GM12878 (cell line): ENCODE data around the gene ACADVL. TPM values are rescaled to one million over a fixed set of nuclear protein-coding genes. Genes with fewer than 3 reads are reported as not detected.

Experiments
- BCL11A ChIP-seq: IDR thresholded peaks from 2 replicates; pipeline ENCODE4 v1.6.1; 2011; ENCODE audit warnings: low read depth, low read length
- BCL3 ChIP-seq: IDR thresholded peaks from 2 replicates; pipeline ENCODE4 v1.6.1; 2011; ENCODE audit warnings: borderline replicate concordance, low read depth, mild to moderate bottlenecking, moderate library complexity, low read length; ENCODE audit not compliant: insufficient read depth, poor library complexity, severe bottlenecking
- CBX3 ChIP-seq: fragments of 200-600 bp; sonication (generic); IDR thresholded peaks from 2 replicates; pipeline ENCODE4 v1.6.1; 2016; ENCODE audit warnings: low read depth, borderline replicate concordance
- CHD2 ChIP-seq: IDR thresholded peaks from 2 replicates; pipeline ENCODE4 v1.6.1; 2011; ENCODE audit warnings: low read depth, low read length, improper control_type of control experiment, borderline replicate concordance
- CREM ChIP-seq: IDR thresholded peaks from 2 replicates; pipeline ENCODE4 v1.6.1; 2014; ENCODE audit warnings: antibody characterized with exemption, low read depth
- CUX1 ChIP-seq: IDR thresholded peaks from 2 replicates; pipeline ENCODE4 v1.6.1; 2012; ENCODE audit warnings: improper control_type of control experiment, low read depth, low read length; ENCODE audit not compliant: insufficient replicate concordance
- DPF2 ChIP-seq: fragments of 450-650 bp; IDR thresholded peaks from 2 replicates; pipeline ENCODE4 v1.6.1; 2017; ENCODE audit warnings: mild to moderate bottlenecking
- FOXK2 ChIP-seq: fragments of 450-650 bp; IDR thresholded peaks from 2 replicates; pipeline ENCODE4 v1.6.1; 2017; ENCODE audit warnings: mild to moderate bottlenecking, moderate library complexity
- JUNB ChIP-seq: IDR thresholded peaks from 2 replicates; pipeline ENCODE4 v1.6.1; 2016; ENCODE audit warnings: antibody characterized with exemption, mild to moderate bottlenecking
- JUND ChIP-seq: IDR thresholded peaks from 2 replicates; pipeline ENCODE4 v1.6.1; 2012; ENCODE audit warnings: low read depth, mild to moderate bottlenecking, low read length, improper control_type of control experiment, moderate library complexity
- MEF2A ChIP-seq: IDR thresholded peaks from 2 replicates; pipeline ENCODE4 v1.6.1; 2011; ENCODE audit warnings: low read depth, mild to moderate bottlenecking, low read length, moderate library complexity; ENCODE audit not compliant: insufficient read depth
- MYC ChIP-seq: IDR thresholded peaks from 2 replicates; pipeline ENCODE4 v1.6.1; 2011; ENCODE audit warnings: mild to moderate bottlenecking, low read length, moderate library complexity, inconsistent platforms; ENCODE audit not compliant: insufficient read depth, insufficient replicate concordance, insufficient read length, severe bottlenecking
- SIX5 ChIP-seq: IDR thresholded peaks from 2 replicates; pipeline ENCODE4 v1.6.1; 2011; ENCODE audit warnings: mild to moderate bottlenecking, low read depth, low read length, moderate library complexity; ENCODE audit not compliant: severe bottlenecking
- SPI1 ChIP-seq: IDR thresholded peaks from 2 replicates; pipeline ENCODE4 v1.6.1; 2011; ENCODE audit warnings: low read depth, mild to moderate bottlenecking, low read length, moderate library complexity, borderline replicate concordance; ENCODE audit not compliant: insufficient read depth
- SUZ12 ChIP-seq: fragments of 200-600 bp; sonication (generic); IDR thresholded peaks from one replicate; pipeline ENCODE4 v1.6.1; 2018; ENCODE audit warnings: antibody characterized with exemption, mild to moderate bottlenecking; ENCODE audit not compliant: unreplicated experiment
- ZBED1 ChIP-seq: IDR thresholded peaks from 2 replicates; pipeline ENCODE4 v1.6.1; 2016; ENCODE audit warnings: borderline replicate concordance
- ZNF24 ChIP-seq: fragments of 450-650 bp; IDR thresholded peaks from 2 replicates; pipeline ENCODE4 v1.6.1; 2017; ENCODE audit warnings: antibody characterized with exemption, mild to moderate bottlenecking
- ZNF384 ChIP-seq: IDR thresholded peaks from 2 replicates; pipeline ENCODE4 v1.6.1; 2012; ENCODE audit warnings: low read depth, mild to moderate bottlenecking, low read length, improper control_type of control experiment, borderline replicate concordance
- ZZZ3 ChIP-seq: IDR thresholded peaks from 2 replicates; pipeline ENCODE4 v1.6.1; 2011; ENCODE audit warnings: low read depth; ENCODE audit not compliant: control insufficient read depth, insufficient read length
- polyA plus RNA-seq, 11 experiments: library from polyadenylated mRNA; depleted of rRNA in 4 of 11; unstranded in 6 of 11; stranded (reverse) in 5 of 11; fragments of >200 nt; fragmentation: Nextera tagmentation in 4 of 11; fragmentation: Illumina TruSeq in 1 of 11; extraction: Ambion mirVana in 4 of 11; extraction: Trizol in 1 of 11; gene quantifications; 1 replicate in 1 of 11; 2 replicates in 10 of 11; pipeline versions ENCODE4 v1.2.1 to v1.2.3, GENCODE V29; 2011 to 2016; ENCODE audit warnings: inconsistent platforms in 2 of 11, missing spikeins in 2 of 11, low read depth in 1 of 11
- total RNA-seq, 4 experiments: library from RNA; depleted of rRNA in 3 of 4; stranded (reverse); fragments of >200 nt in 3 of 4; fragmentation: Illumina TruSeq in 1 of 4; extraction: Trizol in 1 of 4; gene quantifications; 2 replicates each; pipeline versions ENCODE4 v1.2.1 to v1.2.3, GENCODE V29; 2013 to 2021
- TF ChIP-seq, protein P1 (sequence below): IDR thresholded peaks from 2 replicates; pipeline ENCODE4 v1.6.1; 2011; ENCODE audit warnings: low read depth, low read length, improper control_type of control experiment, borderline replicate concordance
- TF ChIP-seq, protein P2 (sequence below): IDR thresholded peaks from 2 replicates; pipeline ENCODE4 v1.6.1; 2012; ENCODE audit warnings: low read depth, low read length, improper control_type of control experiment
- TF ChIP-seq, protein P3 (sequence below): fragments of 450-650 bp; IDR thresholded peaks from 2 replicates; pipeline ENCODE4 v1.6.1; 2016; ENCODE audit warnings: mild to moderate bottlenecking

Gene ACADVL
- total and polyA plus RNA-seq, 10 of the 15 experiments (the other 5 are each of a cell fraction or from before 2014, with no cell fraction given): 25.4 to 232 (median 180) TPM

- TF ChIP-seq CBX3 (no peak), SPI1 (no peak; the same call in 1 of the 2 replicates), SIX5 (no peak), JUND (no peak), MEF2A (no peak), FOXK2 (no peak), BCL11A (no peak), CUX1 (no peak), ZZZ3 (no peak), DPF2 (no peak), MYC (no peak), ZNF384 (no peak), JUNB (no peak), BCL3 (no peak), ZBED1 (no peak), CREM (no peak), CHD2 (peak; percentile 53; the same call in 1 of the 2 replicates), ZNF24 (no peak), SUZ12 (no peak)
- TF ChIP-seq, protein P1, sequence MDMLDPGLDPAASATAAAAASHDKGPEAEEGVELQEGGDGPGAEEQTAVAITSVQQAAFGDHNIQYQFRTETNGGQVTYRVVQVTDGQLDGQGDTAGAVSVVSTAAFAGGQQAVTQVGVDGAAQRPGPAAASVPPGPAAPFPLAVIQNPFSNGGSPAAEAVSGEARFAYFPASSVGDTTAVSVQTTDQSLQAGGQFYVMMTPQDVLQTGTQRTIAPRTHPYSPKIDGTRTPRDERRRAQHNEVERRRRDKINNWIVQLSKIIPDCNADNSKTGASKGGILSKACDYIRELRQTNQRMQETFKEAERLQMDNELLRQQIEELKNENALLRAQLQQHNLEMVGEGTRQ: no peak
- TF ChIP-seq, protein P2, sequence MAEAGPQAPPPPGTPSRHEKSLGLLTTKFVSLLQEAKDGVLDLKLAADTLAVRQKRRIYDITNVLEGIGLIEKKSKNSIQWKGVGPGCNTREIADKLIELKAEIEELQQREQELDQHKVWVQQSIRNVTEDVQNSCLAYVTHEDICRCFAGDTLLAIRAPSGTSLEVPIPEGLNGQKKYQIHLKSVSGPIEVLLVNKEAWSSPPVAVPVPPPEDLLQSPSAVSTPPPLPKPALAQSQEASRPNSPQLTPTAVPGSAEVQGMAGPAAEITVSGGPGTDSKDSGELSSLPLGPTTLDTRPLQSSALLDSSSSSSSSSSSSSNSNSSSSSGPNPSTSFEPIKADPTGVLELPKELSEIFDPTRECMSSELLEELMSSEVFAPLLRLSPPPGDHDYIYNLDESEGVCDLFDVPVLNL: no peak
- TF ChIP-seq, protein P3, sequence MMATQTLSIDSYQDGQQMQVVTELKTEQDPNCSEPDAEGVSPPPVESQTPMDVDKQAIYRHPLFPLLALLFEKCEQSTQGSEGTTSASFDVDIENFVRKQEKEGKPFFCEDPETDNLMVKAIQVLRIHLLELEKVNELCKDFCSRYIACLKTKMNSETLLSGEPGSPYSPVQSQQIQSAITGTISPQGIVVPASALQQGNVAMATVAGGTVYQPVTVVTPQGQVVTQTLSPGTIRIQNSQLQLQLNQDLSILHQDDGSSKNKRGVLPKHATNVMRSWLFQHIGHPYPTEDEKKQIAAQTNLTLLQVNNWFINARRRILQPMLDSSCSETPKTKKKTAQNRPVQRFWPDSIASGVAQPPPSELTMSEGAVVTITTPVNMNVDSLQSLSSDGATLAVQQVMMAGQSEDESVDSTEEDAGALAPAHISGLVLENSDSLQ: no peak
Measured at GRCh38 chr17:7213895-7214299, 5.8 kb upstream of the ACADVL start (continued).
